OCI-LY7 (cell line): Measurements from ENCODE around the gene MAP3K3. TPM values are rescaled to one million over a fixed set of nuclear protein-coding genes. Genes with fewer than 3 reads are reported as not detected.

Experiments used
- BruUV-seq: library from RNA; stranded (reverse); fragments of 400-500 nt; replicated peaks from 2 replicates; lab custom pipeline; 2021; lab: Mats Ljungman, UMichigan
- CTCF ChIA-PET: fragments of 300-600 bp; sonication (Branson Sonifier 250); formaldehyde crosslinking; loops from one replicate; lab custom pipeline; 2022; ENCODE audit warnings: antibody characterized with exemption; ENCODE audit not compliant: unreplicated experiment; lab: Charles Lee
- POLR2A ChIA-PET: fragments of 300-600 bp; sonication (Branson Sonifier 250); formaldehyde crosslinking; loops from one replicate; lab custom pipeline; 2022; ENCODE audit warnings: antibody characterized with exemption; lab: Charles Lee
- DNase-seq: peaks from one replicate; pipeline ENCODE4 v3.0.0-alpha.2; 2015; ENCODE audit warnings: low spot score
- H2AFZ ChIP-seq: fragments of 200-600 bp; sonication (generic), shearing (Covaris generic); 2 replicates; pipeline ENCODE4 v1.6.1; 2014; ENCODE audit warnings: mild to moderate bottlenecking, antibody characterized with exemption, low read length, moderate library complexity
- H3K27ac ChIP-seq: fragments of 200-600 bp; sonication (generic); 2 replicates; pipeline ENCODE4 v1.5.1; 2014; ENCODE audit warnings: mixed run types, low read depth, mild to moderate bottlenecking, moderate library complexity, low read length, inconsistent platforms; ENCODE audit not compliant: poor library complexity, severe bottlenecking
- H3K36me3 ChIP-seq: fragments of 200-600 bp; sonication (generic); 2 replicates; pipeline ENCODE4 v1.6.1; 2014; ENCODE audit warnings: mild to moderate bottlenecking, antibody characterized with exemption, low read length, moderate library complexity, mixed read lengths; ENCODE audit not compliant: insufficient read depth
- H3K4me1 ChIP-seq: fragments of 200-600 bp; sonication (generic); 2 replicates; pipeline ENCODE4 v1.5.1; 2014; ENCODE audit warnings: mild to moderate bottlenecking, low read length; ENCODE audit not compliant: insufficient read depth, poor library complexity, severe bottlenecking
- H3K4me2 ChIP-seq: fragments of 200-600 bp; sonication (generic); 2 replicates; pipeline ENCODE4 v1.6.1; 2014; ENCODE audit warnings: mild to moderate bottlenecking, low read length
- H3K4me3 ChIP-seq: fragments of 200-600 bp; sonication (generic); 2 replicates; pipeline ENCODE4 v1.5.1; 2014; ENCODE audit warnings: mild to moderate bottlenecking, low read depth, low read length; ENCODE audit not compliant: poor library complexity, severe bottlenecking
- H3K79me2 ChIP-seq: fragments of 200-600 bp; sonication (generic); 2 replicates; pipeline ENCODE4 v1.6.1; 2016; ENCODE audit warnings: low read depth, mild to moderate bottlenecking, low read length, moderate library complexity, mixed read lengths; ENCODE audit not compliant: insufficient read depth
- H3K9me2 ChIP-seq: fragments of 200-600 bp; sonication (generic); 2 replicates; pipeline ENCODE4 v1.6.1; 2016; ENCODE audit warnings: mild to moderate bottlenecking, low read length, mixed read lengths; ENCODE audit not compliant: insufficient read depth
- H3K9me3 ChIP-seq: fragments of 200-600 bp; sonication (generic); 2 replicates; pipeline ENCODE4 v1.6.1; 2014; ENCODE audit warnings: mild to moderate bottlenecking, mixed run types, low read length, mixed read lengths
- H4K20me1 ChIP-seq: fragments of 200-600 bp; sonication (generic); 2 replicates; pipeline ENCODE4 v1.6.1; 2014; ENCODE audit warnings: mild to moderate bottlenecking, antibody characterized with exemption, low read length, moderate library complexity, mixed read lengths; ENCODE audit not compliant: insufficient read depth
- CTCF ChIP-seq: fragments of 200-600 bp; sonication (generic); conservative IDR thresholded peaks from 2 replicates; pipeline ENCODE4 v1.5.1; 2014; ENCODE audit warnings: mild to moderate bottlenecking, antibody characterized with exemption, low read length, moderate library complexity, mixed read lengths
- EZH2phosphoT487 ChIP-seq: fragments of 200-600 bp; sonication (generic); IDR thresholded peaks from 2 replicates; pipeline ENCODE4 v1.6.1; 2018; ENCODE audit warnings: low read depth, borderline replicate concordance, mild to moderate bottlenecking, mixed run types, antibody characterized with exemption, low read length, moderate library complexity, mixed read lengths
- intact Hi-C: fragments of 100-400 bp; cut with micrococcal nuclease; formaldehyde crosslinking; loops from one replicate; pipeline ENCODE4 v1.10.0; 2022; ENCODE audit not compliant: unreplicated experiment
- total RNA-seq, 2 experiments: library from RNA; depleted of rRNA in 1 of 2; stranded (reverse); fragments of >200 nt in 1 of 2; shearing (Covaris generic) in 1 of 2; gene quantifications; 2 replicates each; pipeline ENCODE4 v1.2.3, GENCODE V29; 2014 to 2022

Gene MAP3K3
- total RNA-seq, 2 experiments from 2014 or later = 26.0 to 29.0 TPM

- H4K20me1 ChIP-seq = no peaks in the 10 kb centered on the region
- intact Hi-C loops = no loop called here
- H3K4me1 ChIP-seq = no peaks in the 10 kb centered on the region
- no peak overlapping the region for H2AFZ ChIP-seq
- H3K4me3 ChIP-seq = no peak overlapping the region
- POLR2A ChIA-PET = interaction anchor here (0.7 kb wide), 1 partner anchor 332 kb away, joined by 3 read pairs; no protein-coding TSS in a partner anchor
- TF ChIP-seq CTCF (no peak), EZH2phosphoT487 (no peak)
- no peaks in the 10 kb centered on the region for H3K9me2 ChIP-seq
- peaks cover 37% of the 10 kb centered on the region for H3K36me3 ChIP-seq
- no peak for DNase-seq
- H3K4me2 ChIP-seq = no peak overlapping the region
- CTCF ChIA-PET = no interaction called here
- no TSS peak for BruUV-seq
- no peaks in the 10 kb centered on the region for H3K79me2 ChIP-seq
- H3K27ac ChIP-seq = no peak overlapping the region
- no peaks in the 10 kb centered on the region; the same call in 1 of the 2 replicates for H3K9me3 ChIP-seq
Observed at GRCh38 chr17:63685578-63685977, 63.4 kb downstream of the MAP3K3 start.

- BruUV-seq = no TSS peak
- H3K4me2 ChIP-seq = no peak overlapping the region
- TF ChIP-seq EZH2phosphoT487 (no peak), CTCF (no peak)
- no peaks in the 10 kb centered on the region; the same call in 1 of the 2 replicates for H3K9me3 ChIP-seq
- H3K79me2 ChIP-seq = no peaks in the 10 kb centered on the region
- no peaks in the 10 kb centered on the region for H4K20me1 ChIP-seq
- H3K9me2 ChIP-seq = no peaks in the 10 kb centered on the region
- no peak overlapping the region for H2AFZ ChIP-seq
- no peaks in the 10 kb centered on the region for H3K4me1 ChIP-seq
- no peak overlapping the region for H3K27ac ChIP-seq
- DNase-seq = no peak
- peaks cover 39% of the 10 kb centered on the region for H3K36me3 ChIP-seq
- CTCF ChIA-PET = no interaction called here
- POLR2A ChIA-PET = no interaction called here
- intact Hi-C loops = no loop called here
- H3K4me3 ChIP-seq = no peak overlapping the region
Observed at GRCh38 chr17:63686138-63686685, 64.0 kb downstream of the MAP3K3 start.

GRCh38 chr17:63688396-63689020 lies 66.3 kb downstream of the MAP3K3 start:
- no peaks in the 10 kb centered on the region for H3K4me1 ChIP-seq
- no peak overlapping the region for H3K4me2 ChIP-seq
- intact Hi-C loops = no loop called here
- no peaks in the 10 kb centered on the region for H3K9me2 ChIP-seq
- no peak overlapping the region for H3K4me3 ChIP-seq
- H3K9me3 ChIP-seq = no peaks in the 10 kb centered on the region
- POLR2A ChIA-PET = no interaction called here
- H2AFZ ChIP-seq = no peak overlapping the region
- BruUV-seq = no TSS peak
- TF ChIP-seq CTCF (no peak), EZH2phosphoT487 (no peak)
- no peaks in the 10 kb centered on the region for H3K79me2 ChIP-seq
- H3K36me3 ChIP-seq = peaks cover 34% of the 10 kb centered on the region
- H4K20me1 ChIP-seq = no peaks in the 10 kb centered on the region
- CTCF ChIA-PET = no interaction called here
- no peak overlapping the region for H3K27ac ChIP-seq
- no peak for DNase-seq
